ENCODE measurements around the gene CASP8AP2. TPM values are rescaled to one million over a fixed set of nuclear protein-coding genes. Genes with fewer than 3 reads are reported as not detected.

Gene CASP8AP2
- total RNA-seq, 4 donors from 2014 or later = 6.0 to 17.2 (median 11.3) TPM

DNA sequence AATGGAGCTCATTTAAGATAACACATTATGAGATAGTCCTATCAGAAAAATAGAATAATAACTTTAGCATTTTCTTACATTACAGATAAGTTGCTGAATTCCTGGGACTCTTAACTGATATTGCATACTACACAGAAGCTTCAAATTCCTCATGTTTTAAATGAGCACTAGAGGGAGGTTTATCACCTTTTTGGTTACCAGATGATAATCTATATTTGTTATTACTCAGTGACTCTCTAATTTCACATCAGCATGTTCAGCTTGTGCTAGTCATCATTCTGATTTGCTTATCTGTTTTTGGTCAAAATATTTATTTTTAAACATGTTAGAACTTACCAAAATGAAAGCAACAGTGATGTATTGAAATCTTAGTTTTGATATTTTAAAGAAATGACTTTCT is 44.0 kb downstream of the CASP8AP2 start:
- H3K9me3 ChIP-seq = no peaks in the 10 kb centered on the region
- peaks cover 0 to 42% (median 12%) of the 10 kb centered on the region in 3 donors for H3K36me3 ChIP-seq
- no peak for DNase-seq
- intact Hi-C loops (cut with DNase I) = no loop called here
- no peak overlapping the region for H3K27ac ChIP-seq
- H3K27me3 ChIP-seq = no peaks in the 10 kb centered on the region
- TF ChIP-seq POLR2A (IDR thresholded peaks at IDR 0.05) = no peak
- TF ChIP-seq CTCF (IDR thresholded peaks at IDR 0.05) = no peak
- no peaks in the 10 kb centered on the region for H3K4me1 ChIP-seq
- no peak overlapping the region for H3K4me3 ChIP-seq

GRCh38 chr6:89874438-89874837 is 44.8 kb downstream of the CASP8AP2 start:
- Histone ChIP-seq H3K4me3 (no peak overlapping the region), H3K4me1 (no peaks in the 10 kb centered on the region), H3K9me3 (no peaks in the 10 kb centered on the region), H3K36me3 (peaks cover 0 to 35% (median 12%) of the 10 kb centered on the region in 3 donors), H3K27me3 (no peaks in the 10 kb centered on the region), H3K27ac (no peak overlapping the region)
- WGBS, 2 donors = 86% methylated on average over 3 of the region's 3 CpGs
- TF ChIP-seq CTCF (IDR thresholded peaks at IDR 0.05) (no peak), POLR2A (IDR thresholded peaks at IDR 0.05) (no peak)
- DNase-seq = no peak
- intact Hi-C loops (cut with DNase I) = no loop called here

- TF ChIP-seq CTCF (IDR thresholded peaks at IDR 0.05) (no peak), POLR2A (IDR thresholded peaks at IDR 0.05) (no peak)
- intact Hi-C loops (cut with DNase I) = no loop called here
- no peak for DNase-seq
- Histone ChIP-seq H3K36me3 (no peaks in the 10 kb centered on the region), H3K27ac (no peak overlapping the region), H3K27me3 (peaks cover 0 to 41% (median 1%) of the 10 kb centered on the region in 4 donors), H3K9me3 (no peaks in the 10 kb centered on the region), H3K4me1 (peaks cover 0 to 10% (median 0%) of the 10 kb centered on the region in 3 donors), H3K4me3 (no peak overlapping the region)
- WGBS, 2 donors = 91 to 100% methylated on average over 5 to 18 of the region's 44 CpGs
These were observed 56.9 kb downstream of the CASP8AP2 start for GRCh38 chr6:89886378-89887120.

GRCh38 chr6:89887452-89888137 is 57.9 kb downstream of the CASP8AP2 start:
- 33 to 73% methylated on average over 3 to 12 of the region's 43 CpGs for WGBS, 2 donors
- intact Hi-C loops (cut with DNase I) = no loop called here
- no peak for DNase-seq
- no peaks in the 10 kb centered on the region for H3K36me3 ChIP-seq
- no peaks in the 10 kb centered on the region for H3K9me3 ChIP-seq
- TF ChIP-seq CTCF (IDR thresholded peaks at IDR 0.05) = no peak
- H3K27ac ChIP-seq = no peak overlapping the region
- H3K4me3 ChIP-seq = no peak overlapping the region
- H3K4me1 ChIP-seq = peaks cover 0 to 10% (median 0%) of the 10 kb centered on the region in 3 donors
- H3K27me3 ChIP-seq = peaks cover 0 to 52% (median 1%) of the 10 kb centered on the region in 4 donors

- DNase-seq = no peak
- TF ChIP-seq CTCF (IDR thresholded peaks at IDR 0.05) (no peak), POLR2A (IDR thresholded peaks at IDR 0.05) (no peak)
- no peak overlapping the region for H3K4me3 ChIP-seq
- no peaks in the 10 kb centered on the region for H3K36me3 ChIP-seq
- H3K27me3 ChIP-seq = peaks cover 0 to 57% (median 1%) of the 10 kb centered on the region in 4 donors
- no peaks in the 10 kb centered on the region for H3K9me3 ChIP-seq
- intact Hi-C loops (cut with DNase I) = no loop called here
- peaks cover 0 to 10% (median 0%) of the 10 kb centered on the region in 3 donors for H3K4me1 ChIP-seq
- 85 to 89% methylated on average over 7 of the region's 7 CpGs for WGBS, 2 donors
- no peak overlapping the region for H3K27ac ChIP-seq
These were observed 58.4 kb downstream of the CASP8AP2 start for GRCh38 chr6:89888138-89888514.

Data from esophagus squamous epithelium (tissue), 5 donors.